Body of pancreas (tissue), 4 donors: ENCODE measurements around the gene CHPF2.

Experiments used
- CTCF ChIP-seq, 7 experiments: fragments of 450-650 bp in 4 of 7; fragments of 200-600 bp in 3 of 7; sonication (generic) in 3 of 7; IDR thresholded peaks; one replicate each; pipeline ENCODE4 v1.5.1; 2016 to 2019; ENCODE audit warnings: antibody characterized with exemption in 7 of 7
- POLR2A ChIP-seq, 3 donors: fragments of 450-650 bp; IDR thresholded peaks; one replicate each; pipeline ENCODE4 v1.6.1; 2016; ENCODE audit warnings: antibody characterized with exemption in 3 of 3, mild to moderate bottlenecking in 2 of 3

- TF ChIP-seq POLR2A (IDR thresholded peaks at IDR 0.05) = no peak
- no peak for TF ChIP-seq CTCF (IDR thresholded peaks at IDR 0.05)
These were observed 42.9 kb downstream of the CHPF2 start for GRCh38 chr7:151274936-151275812.
